NT2/D1 (cell line): ENCODE data around the gene UMPS.

Experiments used
- SUZ12 ChIP-seq: IDR thresholded peaks from 2 replicates; pipeline ENCODE4 v1.6.1; 2011; ENCODE audit not compliant: insufficient read length, insufficient read depth; ENCODE audit errors: extremely low read depth
- YY1 ChIP-seq: IDR thresholded peaks from 2 replicates; pipeline ENCODE4 v1.6.1; 2011; ENCODE audit not compliant: insufficient read length, insufficient read depth
- ZNF274 ChIP-seq: IDR thresholded peaks from 2 replicates; pipeline ENCODE4 v1.6.1; 2011; ENCODE audit warnings: mild to moderate bottlenecking, low read depth, low read length

- no peak for TF ChIP-seq SUZ12
- no peak for TF ChIP-seq ZNF274
- no peak for TF ChIP-seq YY1
Measured at GRCh38 chr3:124780761-124781475, 50.7 kb downstream of the UMPS start.
